GM12878 (cell line): ENCODE data around the gene KCTD17. TPM values are rescaled to one million over a fixed set of nuclear protein-coding genes. Genes with fewer than 3 reads are reported as not detected.

ENCODE experiments used
- ATAC-seq: fragments of 200-7000 bp; cut with Tn5 transposase; 3 replicates; pipeline ENCODE4 v1.9.1; 2020; ENCODE audit warnings: mild to moderate bottlenecking, moderate library complexity
- BruUV-seq: library from RNA; stranded (reverse); fragments of 400-500 nt; replicated peaks from 2 replicates; lab custom pipeline; 2021; lab: Mats Ljungman, UMichigan
- CTCF ChIA-PET: fragments of 300-600 bp; sonication (Branson Sonifier 250); formaldehyde crosslinking; extraction: SDS; loops from one replicate; lab custom pipeline; 2021; ENCODE audit warnings: inconsistent platforms; lab: Yijun Ruan, JAX
- POLR2A ChIA-PET: fragments of 350-600 bp; formaldehyde crosslinking; extraction: SDS; loops from one replicate; lab custom pipeline; 2021; ENCODE audit warnings: inconsistent platforms; lab: Charles Lee
- RAD21 ChIA-PET: fragments of 300-600 bp; sonication (Branson Sonifier 250); formaldehyde crosslinking; loops from one replicate; lab custom pipeline; 2023; ENCODE audit warnings: antibody characterized with exemption; ENCODE audit not compliant: unreplicated experiment; lab: Charles Lee
- SMC1A ChIA-PET: fragments of 300-600 bp; sonication (Branson Sonifier 250); formaldehyde crosslinking; loops from one replicate; lab custom pipeline; 2023; ENCODE audit not compliant: unreplicated experiment, uncharacterized antibody; lab: Charles Lee
- DNase-seq: peaks from one replicate; pipeline ENCODE4 v3.0.0-alpha.2; 2011; ENCODE audit warnings: low read depth, low spot score
- FAIRE-seq: peaks from 3 replicates; lab custom pipeline; 2011; peaks lifted over from hg19 to GRCh38; lab: Jason Lieb, UNC
- H2AFZ ChIP-seq: 2 replicates; pipeline ENCODE4 v1.6.0; 2011; ENCODE audit warnings: low read depth, low read length, control low read depth; ENCODE audit not compliant: control insufficient read depth
- H3K27ac ChIP-seq: 2 replicates; pipeline ENCODE4 v1.5.1; 2011; ENCODE audit warnings: control low read depth; ENCODE audit not compliant: control insufficient read depth, insufficient read depth
- H3K27me3 ChIP-seq, 2 experiments: replicated peaks in 1 of 2; 2 replicates each; pipeline versions ENCODE4 v1.6.0 to v1.6.1; 2011; ENCODE audit warnings: low read length in 1 of 2; ENCODE audit not compliant: control insufficient read depth in 2 of 2, insufficient read depth in 2 of 2
- H3K36me3 ChIP-seq, 2 experiments: 2 replicates each; pipeline ENCODE4 v1.5.1; 2011; ENCODE audit warnings: low read length in 1 of 2; ENCODE audit not compliant: control insufficient read depth in 2 of 2, insufficient read depth in 2 of 2
- H3K4me1 ChIP-seq: 2 replicates; pipeline ENCODE4 v1.6.1; 2011; ENCODE audit warnings: mild to moderate bottlenecking, low read length, moderate library complexity, mixed read lengths; ENCODE audit not compliant: control insufficient read depth, insufficient read depth
- H3K4me2 ChIP-seq: 2 replicates; pipeline ENCODE4 v1.6.0; 2011; ENCODE audit warnings: control low read depth; ENCODE audit not compliant: control insufficient read depth, insufficient read depth
- H3K4me3 ChIP-seq: fragments of 200-600 bp; sonication (generic); 2 replicates; pipeline ENCODE4 v1.5.1; 2016
- H3K79me2 ChIP-seq: 2 replicates; pipeline ENCODE4 v1.6.0; 2011; ENCODE audit warnings: low read length; ENCODE audit not compliant: control insufficient read depth, insufficient read depth
- H3K9ac ChIP-seq: 2 replicates; pipeline ENCODE4 v1.8.0; 2011; ENCODE audit warnings: low read length, control low read depth, mixed read lengths; ENCODE audit not compliant: control insufficient read depth, insufficient read depth
- H3K9me3 ChIP-seq: replicated peaks from 3 replicates; pipeline ENCODE4 v1.5.1; 2011; ENCODE audit warnings: mild to moderate bottlenecking, low read length; ENCODE audit not compliant: control insufficient read depth, insufficient read depth
- H4K20me1 ChIP-seq: 2 replicates; pipeline ENCODE4 v1.6.0; 2011; ENCODE audit not compliant: control insufficient read depth, insufficient read depth
- FOXM1 ChIP-seq: IDR thresholded peaks from 2 replicates; pipeline ENCODE4 v1.6.1; 2012; ENCODE audit warnings: low read depth, mild to moderate bottlenecking, inconsistent platforms, low read length, moderate library complexity
- HDGF ChIP-seq: fragments of 450-650 bp; IDR thresholded peaks from 2 replicates; pipeline ENCODE4 v1.6.1; 2016; ENCODE audit warnings: antibody characterized with exemption
- IKZF1 ChIP-seq: fragments of 450-650 bp; conservative IDR thresholded peaks from 2 replicates; pipeline ENCODE4 v1.6.1; 2017; ENCODE audit warnings: antibody characterized with exemption, mild to moderate bottlenecking
- IKZF2 ChIP-seq, 2 experiments: fragments of 450-650 bp; IDR thresholded peaks; 2 replicates each; pipeline ENCODE4 v1.6.1; 2017; ENCODE audit warnings: mild to moderate bottlenecking in 2 of 2, moderate library complexity in 2 of 2
- POU2F2 ChIP-seq: IDR thresholded peaks from 3 replicates; pipeline ENCODE4 v1.6.1; 2011; ENCODE audit warnings: low read depth, mild to moderate bottlenecking, low read length, borderline replicate concordance
- PRDM15 ChIP-seq: fragments of 450-650 bp; formaldehyde crosslinking; IDR thresholded peaks from 2 replicates; pipeline ENCODE4 v1.4.0; 2020; ENCODE audit warnings: mild to moderate bottlenecking, moderate library complexity
- RBBP5 ChIP-seq: fragments of 200-600 bp; sonication (generic); conservative IDR thresholded peaks from 2 replicates; pipeline ENCODE4 v1.6.1; 2016
- TCF3 ChIP-seq: IDR thresholded peaks from 2 replicates; pipeline ENCODE4 v1.6.1; 2012; ENCODE audit warnings: low read depth, mild to moderate bottlenecking, low read length, borderline replicate concordance; ENCODE audit not compliant: insufficient read depth
- ZNF592 ChIP-seq: fragments of 450-650 bp; IDR thresholded peaks from 2 replicates; pipeline ENCODE4 v1.6.1; 2017; ENCODE audit warnings: mild to moderate bottlenecking, moderate library complexity
- WGBS: methylation state at CpG from one replicate; pipeline ENCODE4 v1.1.6; 2016; ENCODE audit warnings: low lambda C conversion rate; ENCODE audit not compliant: insufficient replicate concordance, insufficient coverage; ENCODE audit errors: missing lambda C conversion rate; 5-methylcytosine and 5-hydroxymethylcytosine counted together
- in situ Hi-C: fragments of 300-500 bp; cut with MboI; formaldehyde crosslinking; loops from 9 replicates; pipeline ENCODE4 v1.14.3; 2018; ENCODE audit warnings: mixed read lengths
- intact Hi-C: fragments of 100-400 bp; cut with micrococcal nuclease; formaldehyde crosslinking; loops from one replicate; pipeline ENCODE4 v1.14.2; 2022; ENCODE audit not compliant: unreplicated experiment
- polyA plus RNA-seq, 11 experiments: library from polyadenylated mRNA; depleted of rRNA in 4 of 11; unstranded in 6 of 11; stranded (reverse) in 5 of 11; fragments of >200 nt; fragmentation: Nextera tagmentation in 4 of 11; fragmentation: Illumina TruSeq in 1 of 11; extraction: Ambion mirVana in 4 of 11; extraction: Trizol in 1 of 11; gene quantifications; 1 replicate in 1 of 11; 2 replicates in 10 of 11; pipeline versions ENCODE4 v1.2.1 to v1.2.3, GENCODE V29; 2011 to 2016; ENCODE audit warnings: inconsistent platforms in 2 of 11, missing spikeins in 2 of 11, low read depth in 1 of 11
- total RNA-seq, 4 experiments: library from RNA; depleted of rRNA in 3 of 4; stranded (reverse); fragments of >200 nt in 3 of 4; fragmentation: Illumina TruSeq in 1 of 4; extraction: Trizol in 1 of 4; gene quantifications; 2 replicates each; pipeline versions ENCODE4 v1.2.1 to v1.2.3, GENCODE V29; 2013 to 2021

Gene KCTD17
- total and polyA plus RNA-seq, 10 of the 15 experiments (the other 5 are each of a cell fraction or from before 2014, with no cell fraction given) = 0.16 to 18.4 (median 10.1) TPM; not detected in 1

DNA sequence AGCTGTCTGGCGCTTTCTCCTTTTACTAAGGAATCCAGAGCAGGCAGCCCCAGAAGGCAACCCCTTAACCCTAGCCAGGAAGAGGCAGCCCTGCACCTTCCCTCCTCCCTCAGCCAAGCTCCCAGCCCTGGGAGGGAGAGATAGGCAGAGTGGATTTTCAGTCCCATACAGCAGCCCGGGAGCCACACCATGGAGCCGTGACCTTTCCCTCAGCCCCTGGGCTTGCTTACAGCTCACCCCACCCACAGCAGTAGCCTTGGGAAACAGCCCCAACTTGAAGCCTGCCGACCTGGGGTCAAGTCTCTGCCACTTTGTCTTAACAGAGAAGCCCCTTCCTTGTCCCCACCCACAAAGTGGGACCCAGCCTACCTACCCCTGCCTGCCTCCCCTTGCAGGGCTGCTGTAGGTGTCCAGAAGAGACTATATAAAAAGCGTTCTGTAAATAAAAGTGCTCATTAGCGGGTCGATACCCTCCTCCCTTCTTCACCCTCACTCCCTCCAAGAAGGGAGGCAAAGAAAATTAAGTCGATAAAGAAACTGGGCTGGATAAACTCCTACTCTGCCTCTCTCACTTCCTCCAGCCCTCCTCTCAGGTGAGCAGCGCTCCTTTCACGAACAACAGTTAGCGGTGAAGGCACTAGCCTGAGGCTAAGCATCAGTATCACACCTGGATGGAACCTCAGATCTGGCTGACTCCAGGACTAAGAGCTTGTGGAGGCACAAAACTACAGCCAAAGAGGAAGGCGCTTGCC lies 36.5 kb upstream of the KCTD17 start:
- SMC1A ChIA-PET = interaction anchor here (1.2 kb wide), 1 partner anchor 29 kb away, joined by 4 read pairs; no protein-coding TSS in a partner anchor
- intact Hi-C loops (no loop called here), in situ Hi-C loops (no loop called here)
- Histone ChIP-seq H3K4me1 (no peaks in the 10 kb centered on the region), H3K9ac (no peak overlapping the region), H3K27me3 (no peaks in the 10 kb centered on the region), H3K4me2 (no peak overlapping the region), H4K20me1 (no peaks in the 10 kb centered on the region; the same call in 1 of the 2 replicates), H3K36me3 (no peaks in the 10 kb centered on the region), H3K4me3 (no peak overlapping the region), H2AFZ (no peak overlapping the region), H3K27ac (no peak overlapping the region), H3K9me3 (no peaks in the 10 kb centered on the region), H3K79me2 (peaks cover 1% of the 10 kb centered on the region; the same call in 1 of the 2 replicates)
- CTCF ChIA-PET = interaction anchor here (0.6 to 1.6 kb wide), 2 partner anchors 37 to 162 kb away, joined by 3 read pairs; no protein-coding TSS in a partner anchor
- ATAC-seq = no peak
- WGBS = 59% methylated on average over 12 of the region's 12 CpGs
- no peak for TF ChIP-seq ZNF592
- TF ChIP-seq IKZF1 = no peak
- no peak for TF ChIP-seq POU2F2
- no peak for TF ChIP-seq IKZF2 (IDR thresholded peaks at IDR 0.05)
- no peak for TF ChIP-seq PRDM15 (CRISPR knock-in tag)
- no peak for TF ChIP-seq HDGF
- no peak for TF ChIP-seq RBBP5
- no peak for TF ChIP-seq FOXM1
- TF ChIP-seq TCF3 = no peak
- no TSS peak for BruUV-seq
- DNase-seq = no peak
- POLR2A ChIA-PET = no interaction called here
- RAD21 ChIA-PET = no interaction called here
- FAIRE-seq = no peak
